CD14-positive monocyte (primary cell): ENCODE results near the gene GTF2I. TPM values are rescaled to one million over a fixed set of nuclear protein-coding genes. Genes with fewer than 3 reads are reported as not detected.

Experiments
- DNase-seq, 3 donors: peaks; one replicate each; pipeline ENCODE4 v3.0.0-alpha.2; 2011 to 2022
- H2AFZ ChIP-seq: 2 replicates; pipeline ENCODE4 v1.6.0; 2012; ENCODE audit warnings: mild to moderate bottlenecking, low read depth, low read length, inconsistent platforms; ENCODE audit not compliant: insufficient read depth, poor library complexity, severe bottlenecking
- H3K27ac ChIP-seq, 2 donors: 1 replicate in 1 of 2; 2 replicates in 1 of 2; pipeline ENCODE4 v1.5.1; 2012 to 2013; ENCODE audit warnings: low read length in 2 of 2, control low read depth in 1 of 2, inconsistent platforms in 1 of 2, low read depth in 1 of 2, mild to moderate bottlenecking in 1 of 2
- H3K27me3 ChIP-seq, 2 donors: one replicate each; pipeline versions ENCODE4 v1.6.0 to v1.6.1; 2011 to 2013; ENCODE audit warnings: low read length in 2 of 2; ENCODE audit not compliant: control insufficient read depth in 2 of 2, insufficient read depth in 2 of 2
- H3K36me3 ChIP-seq, 2 donors: replicated peaks in 1 of 2; 1 replicate in 1 of 2; 2 replicates in 1 of 2; pipeline versions ENCODE4 v1.5.1 to v1.6.1; 2012 to 2013; ENCODE audit warnings: low read length in 2 of 2, control low read depth in 1 of 2, inconsistent platforms in 1 of 2, mild to moderate bottlenecking in 1 of 2; ENCODE audit not compliant: insufficient read depth in 2 of 2, control insufficient read depth in 1 of 2
- H3K4me1 ChIP-seq, 2 donors: 1 replicate in 1 of 2; 2 replicates in 1 of 2; pipeline versions ENCODE4 v1.5.1 to v1.6.1; 2012 to 2013; ENCODE audit warnings: low read length in 2 of 2, control low read depth in 1 of 2, inconsistent platforms in 1 of 2, mild to moderate bottlenecking in 1 of 2, moderate library complexity in 1 of 2; ENCODE audit not compliant: insufficient read depth in 2 of 2, control insufficient read depth in 1 of 2
- H3K4me2 ChIP-seq: replicated peaks from 2 replicates; pipeline ENCODE3; 2012; ENCODE audit warnings: low read length, moderate library complexity, mild to moderate bottlenecking; ENCODE audit not compliant: poor library complexity, severe bottlenecking; ENCODE audit errors: extremely low read depth
- H3K4me3 ChIP-seq, 3 experiments: fragments of 200-600 bp in 1 of 3; sonication (generic) in 1 of 3; replicated peaks in 1 of 3; 1 replicate in 2 of 3; 2 replicates in 1 of 3; pipeline ENCODE4 v1.5.1; 2011 to 2013; ENCODE audit warnings: low read length in 3 of 3, mild to moderate bottlenecking in 3 of 3, control low read depth in 2 of 3, low read depth in 2 of 3, inconsistent platforms in 1 of 3, moderate library complexity in 1 of 3
- H3K79me2 ChIP-seq: 2 replicates; pipeline ENCODE4 v1.6.0; 2012; ENCODE audit warnings: mild to moderate bottlenecking, control low read depth, inconsistent platforms, low read length, moderate library complexity; ENCODE audit not compliant: insufficient read depth
- H3K9ac ChIP-seq: 2 replicates; pipeline ENCODE4 v1.6.0; 2017; ENCODE audit warnings: low read length, mild to moderate bottlenecking; ENCODE audit not compliant: insufficient read depth, poor library complexity, severe bottlenecking
- H3K9me3 ChIP-seq, 2 donors: replicated peaks in 1 of 2; 1 replicate in 1 of 2; 2 replicates in 1 of 2; pipeline versions ENCODE4 v1.5.1 to v1.6.1; 2012 to 2013; ENCODE audit warnings: low read length in 2 of 2, control low read depth in 1 of 2; ENCODE audit not compliant: control insufficient read depth in 1 of 2, insufficient read depth in 1 of 2
- H4K20me1 ChIP-seq: 2 replicates; pipeline ENCODE4 v1.6.0; 2012; ENCODE audit warnings: mild to moderate bottlenecking, low read length, control low read depth, moderate library complexity; ENCODE audit not compliant: insufficient read depth
- H3K27ac Mint-ChIP-seq, 7 donors: one replicate each; pipeline ENCODE4 v1.8.0; 2020; ENCODE audit warnings: mild to moderate bottlenecking in 7 of 7, mixed read lengths in 7 of 7, moderate library complexity in 6 of 7, inconsistent platforms in 2 of 7
- H3K27me3 Mint-ChIP-seq, 3 donors: one replicate each; pipeline ENCODE4 v1.8.0; 2021 to 2022; ENCODE audit warnings: low read depth in 3 of 3, mild to moderate bottlenecking in 3 of 3, mixed read lengths in 3 of 3, moderate library complexity in 3 of 3, inconsistent platforms in 1 of 3
- H3K36me3 Mint-ChIP-seq, 2 donors: one replicate each; pipeline ENCODE4 v1.8.0; 2020; ENCODE audit warnings: mixed read lengths in 2 of 2, inconsistent platforms in 1 of 2, mild to moderate bottlenecking in 1 of 2
- H3K4me1 Mint-ChIP-seq: one replicate; pipeline ENCODE4 v1.8.0; 2020; ENCODE audit warnings: mild to moderate bottlenecking, mixed read lengths
- H3K4me3 Mint-ChIP-seq, 2 donors: one replicate each; pipeline ENCODE4 v1.8.0; 2020; ENCODE audit warnings: mild to moderate bottlenecking in 2 of 2, mixed read lengths in 2 of 2, moderate library complexity in 1 of 2
- H3K9me3 Mint-ChIP-seq, 7 donors: one replicate each; pipeline ENCODE4 v1.8.0; 2020 to 2022; ENCODE audit warnings: mixed read lengths in 7 of 7, mild to moderate bottlenecking in 6 of 7, moderate library complexity in 6 of 7, inconsistent platforms in 2 of 7
- WGBS: methylation state at CpG from one replicate; pipeline ENCODE4 v1.1.5; 2013; ENCODE audit warnings: missing lambda C conversion rate; ENCODE audit not compliant: insufficient coverage; 5-methylcytosine and 5-hydroxymethylcytosine counted together
- intact Hi-C, 2 donors: fragments of 100-400 bp; cut with micrococcal nuclease; formaldehyde crosslinking; loops; one replicate each; pipeline versions ENCODE4 v1.15.0 to v1.15.1; 2023
- polyA minus RNA-seq: library from RNA; depleted of rRNA, polyadenylated mRNA; stranded (reverse); fragments of >200 nt; gene quantifications from 2 replicates; pipeline ENCODE4 v1.2.3, GENCODE V29; 2012
- polyA plus RNA-seq, 3 donors: library from polyadenylated mRNA; depleted of rRNA in 1 of 3; unstranded in 2 of 3; stranded (reverse) in 1 of 3; fragments of 300-500 nt in 2 of 3; fragments of >200 nt in 1 of 3; fragmentation: Illumina TruSeq in 2 of 3; gene quantifications; 1 replicate in 2 of 3; 2 replicates in 1 of 3; pipeline ENCODE4 v1.2.3, GENCODE V29; 2012 to 2021
- total RNA-seq, 12 experiments: library from RNA in 1 of 12; stranded (reverse) in 1 of 12; fragments of 120-200 nt in 1 of 12; gene quantifications; one replicate each; pipeline ENCODE4 v1.2.4 and lab custom pipeline; 2013 to 2026; ENCODE audit warnings: mixed read lengths in 6 of 12, inconsistent platforms in 1 of 12
- TF ChIP-seq, protein P1 (sequence below): fragments of 200-600 bp; IDR thresholded peaks from one replicate; pipeline ENCODE4 v1.8.0; 2022; ENCODE audit warnings: antibody characterized with exemption, mild to moderate bottlenecking

GTF2I gene
- 71.5 TPM for total RNA-seq (2013)
- polyA plus RNA-seq (10 to 100 TPM; 20.9 to 87.8 (median 28.2) TPM), polyA minus RNA-seq (59.4 and 146 TPM in 2 replicates), total RNA-seq (lab: John Stamatoyannopoulos, UW) (8.0 to 91.6 (median 40.3) reads per million in 11 experiments)

DNA sequence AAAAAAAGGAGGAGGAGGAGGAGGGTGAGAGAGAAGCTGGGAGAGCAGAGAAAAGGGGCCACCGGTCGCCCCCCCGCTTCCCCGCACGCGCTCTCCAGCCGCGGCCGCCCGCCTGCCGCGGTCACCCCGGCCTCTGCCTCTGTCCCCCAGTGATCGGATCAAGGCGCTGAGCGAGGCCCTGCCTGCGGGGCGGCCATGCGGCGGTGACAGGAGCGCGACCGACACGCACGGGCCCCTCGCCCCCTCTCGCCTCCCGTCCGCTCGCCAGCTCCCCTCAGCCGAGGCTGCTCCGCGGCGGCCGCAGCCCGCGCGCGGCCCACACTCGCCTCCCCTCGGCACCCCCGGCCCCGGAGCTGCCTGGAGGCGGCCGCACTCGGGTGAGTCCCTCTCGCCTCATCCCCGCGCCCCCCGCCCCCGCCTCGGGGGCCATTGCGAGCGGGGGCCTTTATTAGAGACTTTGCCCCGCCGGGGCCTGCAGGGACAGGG, at the start of gene GTF2I:
Gene GTF2I (plus strand): TSS at position 27 of the 486 bp plus-strand sequence. CDS start 31,411 bp downstream, outside the sequence.
- peak within 1 kb of the TSS; percentile 46 to 76 for H3K27ac ChIP-seq
- H3K9me3 ChIP-seq = no peaks in the 10 kb centered on the region
- peak within 1 kb of the TSS; percentile 77 to 96 (median 83) for H3K27ac Mint-ChIP-seq
- no peaks in the 10 kb centered on the region for H3K36me3 ChIP-seq
- WGBS = under 1% methylated on average over 43 of the region's 56 CpGs
- H3K27me3 ChIP-seq = no peaks in the 10 kb centered on the region
- H3K4me1 ChIP-seq = peaks cover 51 to 54% of the 10 kb centered on the region in 2 donors
- H3K9me3 Mint-ChIP-seq = no peaks in the 10 kb centered on the region
- DNase-seq = no peak
- peak within 1 kb of the TSS; percentile 90 for H2AFZ ChIP-seq
- H3K27me3 Mint-ChIP-seq = peaks cover 2 to 6% (median 3%) of the 10 kb centered on the region in 3 donors
- peaks cover 46% of the 10 kb centered on the region for H3K79me2 ChIP-seq
- peak within 1 kb of the TSS; percentile 86 for H3K9ac ChIP-seq
- TF ChIP-seq, protein P1, sequence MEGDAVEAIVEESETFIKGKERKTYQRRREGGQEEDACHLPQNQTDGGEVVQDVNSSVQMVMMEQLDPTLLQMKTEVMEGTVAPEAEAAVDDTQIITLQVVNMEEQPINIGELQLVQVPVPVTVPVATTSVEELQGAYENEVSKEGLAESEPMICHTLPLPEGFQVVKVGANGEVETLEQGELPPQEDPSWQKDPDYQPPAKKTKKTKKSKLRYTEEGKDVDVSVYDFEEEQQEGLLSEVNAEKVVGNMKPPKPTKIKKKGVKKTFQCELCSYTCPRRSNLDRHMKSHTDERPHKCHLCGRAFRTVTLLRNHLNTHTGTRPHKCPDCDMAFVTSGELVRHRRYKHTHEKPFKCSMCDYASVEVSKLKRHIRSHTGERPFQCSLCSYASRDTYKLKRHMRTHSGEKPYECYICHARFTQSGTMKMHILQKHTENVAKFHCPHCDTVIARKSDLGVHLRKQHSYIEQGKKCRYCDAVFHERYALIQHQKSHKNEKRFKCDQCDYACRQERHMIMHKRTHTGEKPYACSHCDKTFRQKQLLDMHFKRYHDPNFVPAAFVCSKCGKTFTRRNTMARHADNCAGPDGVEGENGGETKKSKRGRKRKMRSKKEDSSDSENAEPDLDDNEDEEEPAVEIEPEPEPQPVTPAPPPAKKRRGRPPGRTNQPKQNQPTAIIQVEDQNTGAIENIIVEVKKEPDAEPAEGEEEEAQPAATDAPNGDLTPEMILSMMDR = no peak
- H4K20me1 ChIP-seq = peaks cover 42% of the 10 kb centered on the region
- peak within 1 kb of the TSS; percentile 84 to 91 (median 86) for H3K4me3 ChIP-seq
- H3K36me3 Mint-ChIP-seq = no peaks in the 10 kb centered on the region
- peaks cover 55% of the 10 kb centered on the region for H3K4me1 Mint-ChIP-seq
- peak within 1 kb of the TSS; percentile 80 to 95 for H3K4me3 Mint-ChIP-seq
- peak within 1 kb of the TSS; percentile 97 for H3K4me2 ChIP-seq
- intact Hi-C loops = no loop called here

DNA sequence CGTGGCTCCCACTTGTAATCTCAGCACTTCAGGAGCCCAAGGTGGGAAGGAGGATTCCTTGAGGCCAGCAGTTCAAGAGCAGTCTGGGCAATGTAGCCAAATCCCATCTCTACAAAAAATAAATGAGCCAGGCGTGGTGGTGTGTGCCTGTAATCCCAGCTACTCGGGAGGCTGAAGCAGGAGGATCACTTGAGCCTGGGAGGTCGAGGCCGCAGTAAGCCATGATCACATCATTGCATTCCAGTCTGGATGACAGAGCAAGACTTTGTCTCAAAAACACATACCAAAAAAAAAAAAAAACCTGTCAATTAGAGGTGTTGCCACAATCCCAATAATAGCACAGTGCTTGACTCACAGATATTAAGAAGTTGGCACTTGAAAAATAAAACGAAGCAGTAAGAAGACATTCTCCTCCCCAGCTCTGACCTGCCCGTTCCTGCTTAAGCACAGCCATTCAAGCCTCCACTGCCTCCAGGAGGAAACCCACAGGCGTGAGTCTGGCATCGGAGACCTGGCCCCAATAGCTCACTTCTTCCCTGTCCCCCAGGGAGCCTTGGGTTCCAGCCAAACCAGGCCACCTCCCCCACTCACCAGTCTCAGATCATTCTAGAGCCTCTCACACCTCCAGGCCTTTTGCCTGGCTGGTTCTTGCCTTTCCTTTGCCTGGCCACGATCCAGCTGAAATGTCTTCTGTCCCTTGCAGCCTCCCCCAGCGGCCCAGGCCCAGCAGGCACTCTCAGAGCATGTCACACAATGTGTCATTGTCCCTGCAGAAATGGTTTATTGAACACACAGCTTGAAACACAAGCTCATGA, 45.3 kb upstream of the GTF2I start:
- Histone ChIP-seq H3K27me3 (peaks cover 0 to 4% of the 10 kb centered on the region in 2 donors), H3K27ac (no peak overlapping the region), H2AFZ (no peak overlapping the region), H3K36me3 (no peaks in the 10 kb centered on the region), H4K20me1 (no peaks in the 10 kb centered on the region), H3K9ac (no peak overlapping the region), H3K4me2 (no peak overlapping the region), H3K4me3 (no peak overlapping the region), H3K79me2 (no peaks in the 10 kb centered on the region), H3K9me3 (no peaks in the 10 kb centered on the region), H3K4me1 (peaks cover 13 to 17% of the 10 kb centered on the region in 2 donors)
- Mint-ChIP-seq H3K4me1 (peaks cover 30% of the 10 kb centered on the region), H3K27me3 (peaks cover 3 to 6% (median 5%) of the 10 kb centered on the region in 3 donors), H3K9me3 (peaks cover 0 to 3% (median 0%) of the 10 kb centered on the region in 7 donors), H3K4me3 (no peak overlapping the region), H3K36me3 (peaks cover 0 to under 1% of the 10 kb centered on the region in 2 donors), H3K27ac (peak overlapping the region in 2 of 7 donors; percentile 2 to 72)
- DNase-seq = no peak
- TF ChIP-seq, protein P1 = no peak
- intact Hi-C loops = loop anchor here in 1 of 2 donors (10.0 kb wide), 1 partner anchor 53 kb away; no protein-coding TSS in a partner anchor
- 36% methylated on average over 8 of the region's 11 CpGs for WGBS
